Fibroblast of villous mesenchyme (primary cell): Measurements from ENCODE around the gene PAM16. TPM values are rescaled to one million over a fixed set of nuclear protein-coding genes. Genes with fewer than 3 reads are reported as not detected.

ENCODE experiments used
- DNase-seq: peaks from one replicate; pipeline ENCODE4 v3.0.0-alpha.2; 2010; ENCODE audit warnings: low read depth
- H3K4me3 ChIP-seq: 2 replicates; pipeline ENCODE4 v1.5.1; 2011; ENCODE audit warnings: low read depth, mild to moderate bottlenecking, low read length
- CTCF ChIP-seq: IDR thresholded peaks from 2 replicates; pipeline ENCODE4 v1.5.1; 2012; ENCODE audit warnings: low read depth, mild to moderate bottlenecking, low read length; ENCODE audit not compliant: insufficient read depth
- total RNA-seq: library from RNA; depleted of rRNA; stranded (reverse); fragments of >200 nt; gene quantifications from 2 replicates; pipeline ENCODE4 v1.2.3, GENCODE V29; 2012

PAM16 gene
- total RNA-seq, 1 donor: 19.9 TPM

GRCh38 chr16:4358236-4358635 lies 7.1 kb upstream of the PAM16 start:
- no peak overlapping the region for H3K4me3 ChIP-seq
- no peak for DNase-seq
- no peak for TF ChIP-seq CTCF

DNA sequence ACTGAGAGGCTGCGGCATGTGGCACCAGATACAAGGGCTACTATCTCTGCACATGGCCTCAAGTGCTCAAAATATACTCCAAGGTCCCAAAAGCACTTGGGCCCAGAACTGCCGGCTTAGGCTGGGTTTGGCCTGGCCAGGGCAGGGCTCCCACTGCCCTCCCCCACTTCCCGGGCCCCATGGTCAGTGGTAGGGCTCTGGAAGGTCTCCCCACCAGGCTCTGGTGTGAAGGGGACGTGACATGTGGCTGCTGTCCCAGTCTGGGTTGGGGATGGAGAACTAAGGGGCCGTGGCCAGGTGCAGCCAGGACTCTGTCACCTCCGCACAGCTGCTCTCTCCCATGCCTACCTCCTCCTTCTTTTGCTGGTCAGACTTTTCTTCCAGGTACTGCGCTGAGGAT lies 5.7 kb upstream of the PAM16 start:
- DNase-seq: no peak
- H3K4me3 ChIP-seq: no peak overlapping the region
- no peak for TF ChIP-seq CTCF

DNA sequence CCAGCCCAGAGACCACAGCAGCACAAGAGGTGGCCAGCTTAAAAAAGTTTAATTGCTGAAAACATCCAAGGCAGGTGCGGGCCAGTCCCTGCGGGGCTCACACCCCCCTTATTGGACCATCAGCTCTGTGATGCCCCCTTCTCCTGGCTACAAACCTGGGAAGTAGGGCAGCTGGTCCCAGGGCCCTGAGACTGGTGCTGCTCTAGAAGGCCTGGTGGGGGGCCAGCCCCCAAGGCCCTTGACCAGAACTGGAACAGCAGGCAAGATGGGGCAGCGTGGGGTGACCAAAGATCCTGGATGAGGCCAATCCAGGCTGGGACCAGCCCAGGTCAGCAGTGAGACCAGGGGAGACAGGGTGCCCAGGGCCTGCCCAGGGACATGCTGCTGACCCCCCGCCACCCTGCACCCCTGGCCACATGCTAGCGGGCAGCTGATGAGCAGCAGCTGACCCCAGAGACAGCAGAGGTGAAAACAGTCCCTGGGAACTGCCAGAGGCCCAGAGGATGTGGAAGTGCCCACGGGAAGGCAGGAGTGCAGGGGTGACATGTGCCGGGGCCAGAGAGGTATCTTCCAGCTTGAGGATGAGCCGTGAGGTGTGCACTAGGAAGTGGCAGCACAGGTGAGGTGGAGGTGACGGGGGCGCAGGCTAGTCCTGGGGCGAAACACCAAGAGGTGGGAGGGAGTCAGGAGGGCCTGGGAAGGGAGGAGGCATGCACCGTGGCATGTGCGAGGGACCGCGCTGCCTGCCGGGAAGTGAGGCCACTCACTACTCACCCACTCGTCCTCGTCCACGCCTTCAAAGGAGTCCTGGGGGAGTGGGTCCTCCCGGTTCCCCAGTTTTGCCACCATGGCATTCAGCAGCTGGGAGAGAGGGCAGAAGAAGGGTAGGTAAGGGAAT lies 3.6 kb upstream of the PAM16 start:
- no peak for DNase-seq
- H3K4me3 ChIP-seq: no peak overlapping the region
- no peak for TF ChIP-seq CTCF

GRCh38 chr16:4353675-4354074 lies 2.6 kb upstream of the PAM16 start:
- no peak overlapping the region for H3K4me3 ChIP-seq
- TF ChIP-seq CTCF: no peak
- no peak for DNase-seq

- DNase-seq: no peak
- no peak for TF ChIP-seq CTCF
- no peak overlapping the region for H3K4me3 ChIP-seq
Measured at GRCh38 chr16:4352843-4353242, 1.7 kb upstream of the PAM16 start.

- no peak overlapping the region for H3K4me3 ChIP-seq
- no peak for DNase-seq
- no peak for TF ChIP-seq CTCF
Measured at GRCh38 chr16:4351880-4352279, 759 bp upstream of the PAM16 start.
